Loucy (cell line): Measurements from ENCODE around the gene STK11IP.

Experiments used
- H2AFZ ChIP-seq: fragments of 200-600 bp; sonication (generic); 2 replicates; pipeline ENCODE4 v1.6.0; 2016; ENCODE audit warnings: antibody characterized with exemption, mild to moderate bottlenecking, low read length, moderate library complexity
- H3F3A ChIP-seq: fragments of 200-600 bp; 2 replicates; pipeline ENCODE4 v1.6.0; 2016; ENCODE audit warnings: antibody characterized with exemption, low read depth, mild to moderate bottlenecking
- H3K27me3 ChIP-seq: fragments of 200-600 bp; sonication (generic); 2 replicates; pipeline ENCODE4 v1.6.1; 2014; ENCODE audit warnings: low read length, mild to moderate bottlenecking; ENCODE audit not compliant: insufficient read depth, poor library complexity, severe bottlenecking
- H3K36me3 ChIP-seq: fragments of 200-600 bp; sonication (generic); 2 replicates; pipeline ENCODE4 v1.6.1; 2016; ENCODE audit warnings: low read length; ENCODE audit not compliant: insufficient read depth
- H3K4me1 ChIP-seq: fragments of 200-600 bp; sonication (generic); 2 replicates; pipeline ENCODE4 v1.5.1; 2014; ENCODE audit warnings: low read length, mild to moderate bottlenecking; ENCODE audit not compliant: insufficient read depth, poor library complexity, severe bottlenecking
- H3K4me2 ChIP-seq: fragments of 200-600 bp; sonication (generic); 2 replicates; pipeline ENCODE4 v1.6.0; 2014; ENCODE audit warnings: antibody characterized with exemption, low read length, low read depth, mild to moderate bottlenecking; ENCODE audit not compliant: poor library complexity, severe bottlenecking
- H3K4me3 ChIP-seq: fragments of 200-600 bp; sonication (generic); 2 replicates; pipeline ENCODE4 v1.5.1; 2014; ENCODE audit warnings: low read length, mild to moderate bottlenecking, mixed read lengths; ENCODE audit not compliant: poor library complexity, severe bottlenecking
- H3K79me2 ChIP-seq: fragments of 200-600 bp; sonication (generic); 2 replicates; pipeline ENCODE4 v1.6.1; 2014; ENCODE audit warnings: low read length; ENCODE audit not compliant: insufficient read depth
- H3K9ac ChIP-seq: fragments of 200-600 bp; sonication (generic); 2 replicates; pipeline ENCODE4 v1.6.0; 2014; ENCODE audit warnings: mild to moderate bottlenecking, low read depth, low read length, moderate library complexity; ENCODE audit not compliant: poor library complexity, severe bottlenecking
- H3K9me2 ChIP-seq: fragments of 200-600 bp; sonication (generic); replicated peaks from 2 replicates; pipeline ENCODE4 v1.6.1; 2016; ENCODE audit warnings: low read depth, low read length, mixed read lengths
- H3K9me3 ChIP-seq: fragments of 200-600 bp; sonication (generic); 2 replicates; pipeline ENCODE4 v1.6.1; 2014; ENCODE audit warnings: mild to moderate bottlenecking, antibody characterized with exemption, low read length, low read depth; ENCODE audit not compliant: insufficient read depth
- H4K20me1 ChIP-seq: fragments of 200-600 bp; sonication (generic); 2 replicates; pipeline ENCODE4 v1.6.0; 2014; ENCODE audit warnings: antibody characterized with exemption, low read length, mild to moderate bottlenecking; ENCODE audit not compliant: insufficient read depth, poor library complexity, severe bottlenecking
- EZH2phosphoT487 ChIP-seq: fragments of 200-600 bp; IDR thresholded peaks from 2 replicates; pipeline ENCODE4 v1.6.1; 2018; ENCODE audit warnings: antibody characterized with exemption, mild to moderate bottlenecking, moderate library complexity, borderline replicate concordance
- TF ChIP-seq, protein P1 (sequence below): fragments of 200-600 bp; sonication (generic); conservative IDR thresholded peaks from 2 replicates; pipeline ENCODE4 v1.5.1; 2014; ENCODE audit warnings: mild to moderate bottlenecking, antibody characterized with exemption, low read length

The STK11IP gene

DNA sequence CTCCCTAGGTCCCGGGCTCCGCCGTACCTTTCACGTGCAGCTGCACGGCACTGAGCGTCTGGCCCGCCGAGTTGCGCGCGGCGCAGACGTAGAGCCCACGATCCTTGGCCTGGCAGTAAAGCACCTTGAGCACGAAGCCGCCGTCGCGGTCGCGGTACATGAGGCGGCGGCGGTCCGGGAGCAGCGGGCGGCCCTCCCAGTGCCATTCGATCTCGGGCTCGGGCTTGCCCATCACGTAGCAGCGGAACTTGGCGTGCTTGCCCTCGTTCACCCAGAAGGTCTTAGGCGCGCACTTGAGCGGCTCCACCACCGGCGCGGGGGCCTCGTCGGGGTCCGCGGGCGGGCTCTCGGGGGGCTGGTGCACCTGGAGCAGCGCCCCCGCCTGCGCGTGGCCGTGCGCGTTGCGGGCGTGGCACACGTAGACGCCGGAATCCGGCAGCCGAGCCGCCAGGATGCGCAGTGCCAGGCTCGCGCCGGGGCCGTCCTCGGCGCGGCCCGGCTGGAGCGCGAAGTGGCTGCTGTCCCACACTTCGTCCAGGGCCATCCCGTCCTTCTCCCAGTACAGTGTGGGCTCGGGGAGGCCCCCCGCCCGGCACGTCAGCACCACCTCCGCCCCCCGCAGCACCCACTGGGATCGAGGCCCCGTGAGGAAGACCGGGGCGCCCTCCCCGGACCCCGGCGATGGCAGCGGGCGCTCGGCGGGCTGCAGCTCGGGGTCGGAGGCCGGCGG lies 27.3 kb upstream of the STK11IP start:
- peak overlapping the region; percentile 67 for H3K9ac ChIP-seq

DNA sequence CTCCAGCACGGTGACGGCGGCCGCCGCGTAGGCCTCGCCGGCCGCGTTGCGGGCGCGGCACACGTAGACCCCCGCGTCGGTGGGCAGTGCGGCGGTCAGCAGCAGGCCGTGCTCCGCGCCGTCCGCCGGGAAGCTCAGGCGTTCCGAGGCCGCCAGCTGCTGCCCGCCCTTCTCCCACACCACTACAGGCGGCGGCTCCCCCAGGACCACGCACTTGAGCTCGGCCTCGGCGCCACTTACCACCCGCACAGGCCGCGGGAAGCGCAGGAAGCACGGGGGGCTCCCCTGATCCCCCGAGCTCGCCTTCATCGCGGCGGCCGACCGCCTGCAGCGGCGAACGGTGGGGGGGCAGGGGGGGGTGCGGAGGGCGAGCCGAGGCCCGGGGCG lies 26.7 kb upstream of the STK11IP start:
- Histone ChIP-seq H3K27me3 (no peaks in the 10 kb centered on the region), H3K9ac (peak overlapping the region; percentile 67), H3K4me1 (peaks cover 16% of the 10 kb centered on the region), H4K20me1 (peaks cover 9% of the 10 kb centered on the region), H3K4me2 (peak overlapping the region; percentile 82), H3K9me3 (no peaks in the 10 kb centered on the region), H3K79me2 (peaks cover 5% of the 10 kb centered on the region; the same call in 1 of the 2 replicates), H3F3A (no peaks in the 10 kb centered on the region), H3K4me3 (peak overlapping the region; percentile 90), H2AFZ (peak overlapping the region; percentile 79; the same call in 1 of the 2 replicates), H3K36me3 (no peaks in the 10 kb centered on the region), H3K9me2 (no peaks in the 10 kb centered on the region)
- TF ChIP-seq, protein P1, sequence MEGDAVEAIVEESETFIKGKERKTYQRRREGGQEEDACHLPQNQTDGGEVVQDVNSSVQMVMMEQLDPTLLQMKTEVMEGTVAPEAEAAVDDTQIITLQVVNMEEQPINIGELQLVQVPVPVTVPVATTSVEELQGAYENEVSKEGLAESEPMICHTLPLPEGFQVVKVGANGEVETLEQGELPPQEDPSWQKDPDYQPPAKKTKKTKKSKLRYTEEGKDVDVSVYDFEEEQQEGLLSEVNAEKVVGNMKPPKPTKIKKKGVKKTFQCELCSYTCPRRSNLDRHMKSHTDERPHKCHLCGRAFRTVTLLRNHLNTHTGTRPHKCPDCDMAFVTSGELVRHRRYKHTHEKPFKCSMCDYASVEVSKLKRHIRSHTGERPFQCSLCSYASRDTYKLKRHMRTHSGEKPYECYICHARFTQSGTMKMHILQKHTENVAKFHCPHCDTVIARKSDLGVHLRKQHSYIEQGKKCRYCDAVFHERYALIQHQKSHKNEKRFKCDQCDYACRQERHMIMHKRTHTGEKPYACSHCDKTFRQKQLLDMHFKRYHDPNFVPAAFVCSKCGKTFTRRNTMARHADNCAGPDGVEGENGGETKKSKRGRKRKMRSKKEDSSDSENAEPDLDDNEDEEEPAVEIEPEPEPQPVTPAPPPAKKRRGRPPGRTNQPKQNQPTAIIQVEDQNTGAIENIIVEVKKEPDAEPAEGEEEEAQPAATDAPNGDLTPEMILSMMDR: no peak
- no peak for TF ChIP-seq EZH2phosphoT487

More for the DNA sequence above, 27.3 kb upstream of the STK11IP start:
- TF ChIP-seq EZH2phosphoT487: no peak
- TF ChIP-seq, protein P1: no peak
- no peaks in the 10 kb centered on the region for H3K9me2 ChIP-seq
- peak overlapping the region; percentile 82 for H3K4me2 ChIP-seq
- no peaks in the 10 kb centered on the region for H3K9me3 ChIP-seq
- peak overlapping the region; percentile 79; the same call in 1 of the 2 replicates for H2AFZ ChIP-seq
- H3K4me1 ChIP-seq: peaks cover 16% of the 10 kb centered on the region
- H3K27me3 ChIP-seq: no peaks in the 10 kb centered on the region
- peaks cover 9% of the 10 kb centered on the region for H4K20me1 ChIP-seq
- no peaks in the 10 kb centered on the region for H3K36me3 ChIP-seq
- no peaks in the 10 kb centered on the region for H3F3A ChIP-seq
- peaks cover 5% of the 10 kb centered on the region; the same call in 1 of the 2 replicates for H3K79me2 ChIP-seq
- peak overlapping the region; percentile 90 for H3K4me3 ChIP-seq

DNA sequence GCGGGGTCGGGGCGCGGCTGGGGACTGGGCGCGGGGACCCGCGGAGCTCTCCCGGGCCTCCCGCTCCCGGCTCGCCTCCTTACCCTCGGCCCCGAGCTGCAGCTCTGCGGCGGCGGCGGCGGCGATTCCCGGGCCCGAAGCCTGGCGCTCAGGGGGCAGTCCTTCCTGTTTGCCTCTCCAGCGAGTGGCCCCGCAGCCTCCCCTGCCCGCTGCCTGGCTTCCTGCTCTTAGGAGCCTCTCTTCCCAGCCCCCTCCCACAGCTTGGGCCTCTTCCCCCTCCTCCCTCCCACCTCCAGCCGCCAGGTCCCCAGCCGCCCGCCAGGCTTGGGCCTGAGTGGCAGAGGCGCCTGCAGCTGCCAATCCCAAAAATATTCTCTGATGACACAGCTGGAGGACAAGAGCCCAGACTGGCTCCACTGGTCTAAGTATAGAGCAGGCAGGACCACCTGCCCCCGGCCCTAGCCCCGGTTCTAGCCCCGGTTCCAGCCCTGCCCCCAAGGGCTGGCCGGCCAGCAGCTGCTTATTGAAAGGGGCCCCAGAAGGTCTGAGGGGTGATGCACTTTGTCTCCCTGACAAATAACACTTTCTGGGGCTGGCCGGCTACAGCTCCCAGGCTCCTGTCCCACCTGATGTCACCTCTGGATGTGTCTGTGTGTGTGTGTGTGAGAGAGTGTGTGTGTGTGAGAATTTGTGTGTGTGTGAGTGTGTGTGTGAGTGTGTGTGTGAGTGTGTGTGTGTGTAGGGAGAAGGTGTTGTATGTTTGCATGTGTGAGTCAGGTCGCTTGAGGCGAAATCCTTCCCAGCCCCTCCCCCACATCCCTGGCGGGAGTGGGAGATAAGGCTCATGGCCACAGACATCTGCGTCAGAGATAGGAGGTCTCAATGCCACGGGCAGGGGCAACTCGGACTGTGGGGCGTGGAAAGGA lies 26.1 kb upstream of the STK11IP start, which contains the start of gene OBSL1:
OBSL1 (minus strand) TSS at position 229 of the 926 bp plus-strand sequence. CDS start 307 bp downstream, outside the sequence.
- Histone ChIP-seq H3K4me1 (peaks cover 16% of the 10 kb centered on the region), H3K9me3 (no peaks in the 10 kb centered on the region), H4K20me1 (peaks cover 9% of the 10 kb centered on the region), H3K4me3 (peak within 1 kb of the TSS; percentile 90), H3K79me2 (peaks cover 5% of the 10 kb centered on the region; the same call in 1 of the 2 replicates), H3K4me2 (peak within 1 kb of the TSS; percentile 82), H3K27me3 (no peaks in the 10 kb centered on the region), H2AFZ (peak within 1 kb of the TSS; percentile 79), H3K36me3 (no peaks in the 10 kb centered on the region), H3K9me2 (no peaks in the 10 kb centered on the region), H3K9ac (peak within 1 kb of the TSS; percentile 67), H3F3A (no peaks in the 10 kb centered on the region)
- TF ChIP-seq, protein P1: no peak
- no peak for TF ChIP-seq EZH2phosphoT487
